ENCODE results near the gene ZNF80. TPM values are rescaled to one million over a fixed set of nuclear protein-coding genes. Genes with fewer than 3 reads are reported as not detected.

Gene ZNF80
- polyA plus RNA-seq, 3 donors, result not detected

GRCh38 chr3:114252954-114253353, 15.6 kb upstream of the ZNF80 start:
- Histone ChIP-seq H3K4me3 (replicated peaks in 1 of 3; ENCODE audit: low read depth in 2 of 3, low read length in 3 of 3) (no peak overlapping the region), H3K9ac (ENCODE audit: insufficient read depth, low read length, poor library complexity, severe bottlenecking) (no peak overlapping the region), H3K9me3 (replicated peaks in 1 of 2; ENCODE audit: control insufficient read depth in 1 of 2, insufficient read depth in 1 of 2, low read length in 2 of 2) (no peaks in the 10 kb centered on the region), H3K27me3 (ENCODE audit: control insufficient read depth in 2 of 2, insufficient read depth in 2 of 2, low read length in 2 of 2) (no peaks in the 10 kb centered on the region), H3K4me1 (ENCODE audit: control insufficient read depth in 1 of 2, insufficient read depth in 2 of 2, low read length in 2 of 2) (no peaks in the 10 kb centered on the region), H4K20me1 (ENCODE audit: insufficient read depth, low read length) (no peaks in the 10 kb centered on the region), H3K79me2 (ENCODE audit: insufficient read depth, low read length) (no peaks in the 10 kb centered on the region), H2AFZ (ENCODE audit: insufficient read depth, low read depth, low read length, poor library complexity, severe bottlenecking) (no peak overlapping the region), H3K4me2 (replicated peaks; ENCODE audit: extremely low read depth, low read length, poor library complexity, severe bottlenecking) (no peak overlapping the region), H3K27ac (ENCODE audit: low read depth in 1 of 2, low read length in 2 of 2) (no peak overlapping the region), H3K36me3 (replicated peaks in 1 of 2; ENCODE audit: control insufficient read depth in 1 of 2, insufficient read depth in 2 of 2, low read length in 2 of 2) (no peaks in the 10 kb centered on the region)
- no peak for TF ChIP-seq CTCF (IDR thresholded peaks at IDR 0.05)
- no peak overlapping the region for H3K27ac Mint-ChIP-seq
- H3K27me3 Mint-ChIP-seq (ENCODE audit: low read depth in 3 of 3), result peaks cover 0 to 7% (median 0%) of the 10 kb centered on the region in 3 donors
- H3K9me3 Mint-ChIP-seq, result peaks cover 0 to 5% (median 2%) of the 10 kb centered on the region in 7 donors
- intact Hi-C loops (cut with micrococcal nuclease), result no loop called here
- H3K36me3 Mint-ChIP-seq, result no peaks in the 10 kb centered on the region
- H3K4me3 Mint-ChIP-seq, result no peak overlapping the region
- WGBS (ENCODE audit: insufficient coverage), result no CpG with 5 or more reads among the region's 1 CpG
- no peaks in the 10 kb centered on the region for H3K4me1 Mint-ChIP-seq
- no peak for DNase-seq

- no peaks in the 10 kb centered on the region for H3K36me3 Mint-ChIP-seq
- DNase-seq, result no peak
- Histone ChIP-seq H3K9me3 (replicated peaks in 1 of 2; ENCODE audit: control insufficient read depth in 1 of 2, insufficient read depth in 1 of 2, low read length in 2 of 2) (peaks cover 6 to 14% of the 10 kb centered on the region in 2 donors), H3K4me1 (ENCODE audit: control insufficient read depth in 1 of 2, insufficient read depth in 2 of 2, low read length in 2 of 2) (no peaks in the 10 kb centered on the region), H3K9ac (ENCODE audit: insufficient read depth, low read length, poor library complexity, severe bottlenecking) (no peak overlapping the region), H3K79me2 (ENCODE audit: insufficient read depth, low read length) (no peaks in the 10 kb centered on the region), H3K4me2 (replicated peaks; ENCODE audit: extremely low read depth, low read length, poor library complexity, severe bottlenecking) (no peak overlapping the region), H2AFZ (ENCODE audit: insufficient read depth, low read depth, low read length, poor library complexity, severe bottlenecking) (no peak overlapping the region), H4K20me1 (ENCODE audit: insufficient read depth, low read length) (no peaks in the 10 kb centered on the region), H3K4me3 (replicated peaks in 1 of 3; ENCODE audit: low read depth in 2 of 3, low read length in 3 of 3) (no peak overlapping the region), H3K36me3 (replicated peaks in 1 of 2; ENCODE audit: control insufficient read depth in 1 of 2, insufficient read depth in 2 of 2, low read length in 2 of 2) (no peaks in the 10 kb centered on the region), H3K27me3 (ENCODE audit: control insufficient read depth in 2 of 2, insufficient read depth in 2 of 2, low read length in 2 of 2) (no peaks in the 10 kb centered on the region), H3K27ac (ENCODE audit: low read depth in 1 of 2, low read length in 2 of 2) (no peak overlapping the region)
- intact Hi-C loops (cut with micrococcal nuclease), result no loop called here
- peaks cover 6 to 20% (median 13%) of the 10 kb centered on the region in 7 donors for H3K9me3 Mint-ChIP-seq
- no peaks in the 10 kb centered on the region for H3K4me1 Mint-ChIP-seq
- peaks cover 0 to 2% (median 1%) of the 10 kb centered on the region in 3 donors for H3K27me3 Mint-ChIP-seq (ENCODE audit: low read depth in 3 of 3)
- H3K4me3 Mint-ChIP-seq, result no peak overlapping the region
- no peak for TF ChIP-seq CTCF (IDR thresholded peaks at IDR 0.05)
- no peak overlapping the region for H3K27ac Mint-ChIP-seq
Observed at GRCh38 chr3:114242947-114243346, 5.6 kb upstream of the ZNF80 start.

Data from CD14-positive monocyte (primary cell).